HG03575 (cell line): ENCODE data around the gene EHD2.

Experiments used
- ATAC-seq: cut with Tn5 transposase; IDR thresholded peaks from one replicate; pipeline ENCODE4 v1.9.1; 2021; ENCODE audit not compliant: unreplicated experiment, insufficient number of reproducible peaks, low FRiP score; ENCODE audit errors: extremely low read depth

The EHD2 gene

GRCh38 chr19:47686679-47687450, 26.4 kb upstream of the EHD2 start:
- no peak for ATAC-seq

DNA sequence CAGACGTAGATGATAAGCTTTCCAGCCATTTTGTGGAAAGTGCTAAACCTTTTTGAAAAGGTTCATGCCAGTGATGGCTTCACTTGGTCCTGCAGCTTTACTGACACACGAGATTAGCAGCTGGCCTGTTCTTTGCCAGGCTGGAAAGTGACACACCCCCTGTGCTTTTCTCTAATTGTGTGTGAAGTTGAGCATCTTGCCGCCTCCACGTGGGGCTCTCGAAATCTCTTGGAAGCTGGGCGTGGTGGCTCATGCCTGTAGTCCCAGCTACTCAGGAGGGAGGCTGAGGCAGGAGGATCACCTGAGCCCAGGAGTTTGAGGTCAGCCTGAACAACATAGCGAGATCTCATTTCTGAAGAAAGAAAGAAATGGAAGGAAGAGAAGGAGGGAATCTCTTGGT, 25.3 kb upstream of the EHD2 start:
- no peak for ATAC-seq

GRCh38 chr19:47691090-47691489, 22.1 kb upstream of the EHD2 start:
- no peak for ATAC-seq

DNA sequence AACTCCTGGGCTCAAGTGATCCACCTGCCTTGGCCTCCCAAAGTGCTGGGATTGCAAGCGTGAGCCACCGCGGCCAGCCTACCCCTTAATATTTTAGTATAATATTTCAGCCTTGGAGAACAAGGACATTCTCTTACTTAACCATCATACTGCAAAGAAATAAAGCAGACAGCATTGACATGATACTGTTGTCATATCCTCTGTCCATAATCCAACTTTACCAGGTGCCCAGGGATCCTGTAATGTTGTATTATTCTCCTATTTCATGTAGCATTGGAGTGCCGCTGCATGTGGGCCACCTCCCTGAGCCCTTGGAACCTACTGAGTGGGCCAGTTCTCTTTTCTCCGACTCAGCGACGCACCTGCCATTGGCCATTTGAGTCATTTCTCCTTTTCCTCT, 21.4 kb upstream of the EHD2 start:
- no peak for ATAC-seq

DNA sequence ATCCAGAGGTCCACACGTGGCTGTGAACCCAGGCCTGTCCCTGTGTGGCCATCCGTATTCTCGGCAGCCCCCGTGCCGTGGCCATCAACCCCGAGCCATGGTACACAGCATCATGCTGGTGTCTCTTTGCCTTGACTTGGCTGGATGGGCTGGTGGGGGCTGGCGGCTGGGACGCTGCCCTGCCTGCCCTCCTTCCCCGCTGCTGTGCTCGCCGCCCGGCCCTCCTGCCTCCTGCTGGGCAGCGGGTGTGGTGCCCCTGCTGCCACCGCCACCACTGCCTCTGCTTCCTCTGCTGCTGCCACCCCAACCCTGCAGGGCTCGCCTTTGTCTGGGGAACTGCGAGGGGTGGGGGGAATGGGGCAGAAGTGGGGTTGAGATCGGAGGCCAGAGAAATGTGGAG, 19.7 kb upstream of the EHD2 start:
- ATAC-seq, result no peak

- ATAC-seq, result no peak
These were observed 19.3 kb upstream of the EHD2 start for GRCh38 chr19:47693903-47694302.

- no peak for ATAC-seq
These were observed 18.6 kb upstream of the EHD2 start for GRCh38 chr19:47694466-47695273.

DNA sequence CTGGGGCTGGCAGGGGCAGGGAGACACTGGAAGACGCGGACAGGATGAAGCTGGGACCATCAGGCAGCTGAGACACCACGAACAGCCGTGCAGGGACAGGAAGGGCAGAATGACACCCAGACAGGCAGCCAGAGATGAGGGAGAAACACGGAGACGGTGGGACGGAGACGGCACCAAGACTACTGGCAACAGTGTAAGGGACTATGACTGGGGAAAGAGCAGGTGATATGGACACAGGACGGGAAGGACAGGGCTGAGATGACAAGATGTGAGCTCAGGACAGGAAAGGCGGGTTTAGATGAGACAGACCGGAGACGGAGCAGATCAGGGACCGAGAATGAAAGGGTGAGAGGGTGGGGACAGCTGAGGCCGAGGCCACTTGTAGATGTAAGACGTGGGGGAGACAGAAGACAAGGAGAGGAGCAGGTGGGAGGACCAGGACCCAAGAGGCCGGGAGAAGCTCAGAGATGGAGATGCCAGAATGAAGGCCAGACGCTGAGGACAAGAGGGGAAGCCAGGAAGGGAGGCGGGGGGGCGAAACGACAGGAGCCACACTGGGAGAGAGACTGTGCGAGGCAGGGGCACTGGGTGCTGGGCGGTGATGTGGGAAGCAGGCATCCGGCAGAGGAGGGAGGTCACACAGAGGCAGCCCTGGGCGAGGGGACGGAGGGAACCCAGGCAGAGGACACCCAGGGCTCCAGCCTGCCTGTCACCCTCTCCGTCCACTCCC, 17.5 kb upstream of the EHD2 start:
- no peak for ATAC-seq

GRCh38 chr19:47696635-47697034, 16.6 kb upstream of the EHD2 start:
- ATAC-seq, result no peak

GRCh38 chr19:47697863-47698609, 15.2 kb upstream of the EHD2 start:
- no peak for ATAC-seq

DNA sequence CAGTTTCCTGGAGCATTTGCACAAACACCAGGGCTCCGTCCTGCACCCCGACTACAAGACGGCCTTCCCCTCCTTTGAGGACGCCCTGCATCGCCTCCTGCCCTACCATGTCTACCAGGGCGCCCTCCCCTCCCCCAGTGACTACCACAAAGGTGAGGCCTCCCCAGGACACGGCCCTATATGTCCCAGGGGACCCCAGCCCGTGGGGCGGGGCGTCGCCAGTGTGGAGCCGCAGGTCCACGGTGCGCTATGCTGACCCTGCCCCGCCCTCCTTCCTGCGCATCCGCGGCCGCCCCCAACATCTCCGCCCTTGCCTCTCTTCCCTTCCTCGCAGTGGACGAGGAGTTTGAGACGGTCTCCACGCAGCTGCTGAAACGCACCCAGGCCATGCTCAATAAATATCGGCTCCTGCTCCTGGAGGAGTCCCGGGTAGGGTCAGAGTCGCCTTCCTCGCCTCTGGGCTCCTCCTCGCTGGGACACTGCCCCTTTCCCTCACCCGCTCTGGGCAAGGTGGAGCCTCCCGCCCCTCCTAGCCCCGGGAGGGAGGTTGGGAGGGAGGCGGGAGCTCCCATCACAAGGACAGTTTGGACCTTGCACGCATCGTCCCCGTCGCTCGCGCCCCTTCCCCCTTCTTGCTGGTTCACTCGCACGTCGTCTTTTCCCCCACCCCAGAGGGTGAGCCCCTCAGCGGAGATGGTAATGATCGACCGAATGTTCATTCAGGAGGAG, 14.4 kb upstream of the EHD2 start:
- ATAC-seq, result no peak

- ATAC-seq, result no peak
These were observed 13.8 kb upstream of the EHD2 start for GRCh38 chr19:47699360-47699917.

- no peak for ATAC-seq
These were observed 12.1 kb upstream of the EHD2 start for GRCh38 chr19:47700934-47701716.

GRCh38 chr19:47701717-47702552, 11.3 kb upstream of the EHD2 start:
- no peak for ATAC-seq

GRCh38 chr19:47702671-47703070, 10.6 kb upstream of the EHD2 start:
- ATAC-seq, result no peak

GRCh38 chr19:47703301-47703700, 9.9 kb upstream of the EHD2 start:
- ATAC-seq, result no peak

GRCh38 chr19:47704024-47704423, 9.2 kb upstream of the EHD2 start:
- no peak for ATAC-seq
